Omental fat pad (tissue), 4 donors: ENCODE results near the gene ARPC5L. TPM values are rescaled to one million over a fixed set of nuclear protein-coding genes. Genes with fewer than 3 reads are reported as not detected.

Source experiments
- ATAC-seq: fragments of 150-250 bp; one replicate; pipeline ENCODE4 v1.9.1; 2016; ENCODE audit warnings: mild to moderate bottlenecking, moderate library complexity; ENCODE audit not compliant: low FRiP score
- DNase-seq: peaks from one replicate; pipeline ENCODE4 v3.0.0-alpha.2; 2019; ENCODE audit warnings: low spot score
- total RNA-seq, 4 donors: library from RNA; depleted of rRNA; stranded (reverse); fragments of >200 nt; gene quantifications; one replicate each; pipeline ENCODE4 v1.1.0, GENCODE V29; 2016
- TF ChIP-seq, protein P1 (sequence below), 3 donors: fragments of 450-650 bp; IDR thresholded peaks; one replicate each; pipeline ENCODE4 v1.5.1; 2016 to 2017; ENCODE audit warnings: antibody characterized with exemption in 3 of 3, mild to moderate bottlenecking in 3 of 3, moderate library complexity in 2 of 3

ARPC5L gene
- total RNA-seq, 4 donors from 2014 or later: 21.8 to 55.4 (median 24.7) TPM

DNA sequence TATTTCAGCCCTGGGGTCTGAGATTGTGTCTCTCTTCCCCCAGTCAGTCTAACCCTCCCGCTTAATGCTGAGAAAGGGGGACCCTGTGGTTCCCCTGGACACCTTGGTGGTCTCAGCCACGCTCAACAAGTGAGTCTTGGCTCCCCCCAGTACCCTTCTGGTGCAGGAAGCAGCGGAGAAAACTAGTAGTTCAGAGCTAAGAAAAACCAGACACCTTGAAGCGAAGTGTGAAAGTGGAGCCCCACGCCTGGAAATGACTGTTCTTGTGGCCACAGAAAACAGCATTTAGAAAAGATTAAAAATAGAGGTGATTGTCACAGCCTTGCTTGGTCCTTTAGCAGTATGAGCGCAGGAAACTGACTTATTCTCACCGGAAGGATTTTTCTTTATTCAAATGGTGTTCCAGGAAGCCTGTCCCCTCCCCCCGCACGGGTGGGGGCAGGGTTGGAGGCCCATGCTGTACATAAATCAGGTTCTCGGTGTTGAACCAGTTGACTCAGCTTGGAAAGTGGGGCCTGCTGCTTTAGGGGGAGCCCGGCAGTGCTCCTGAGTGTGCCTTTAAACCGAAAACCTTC, 8.1 kb downstream of the ARPC5L start:
- TF ChIP-seq, protein P1, sequence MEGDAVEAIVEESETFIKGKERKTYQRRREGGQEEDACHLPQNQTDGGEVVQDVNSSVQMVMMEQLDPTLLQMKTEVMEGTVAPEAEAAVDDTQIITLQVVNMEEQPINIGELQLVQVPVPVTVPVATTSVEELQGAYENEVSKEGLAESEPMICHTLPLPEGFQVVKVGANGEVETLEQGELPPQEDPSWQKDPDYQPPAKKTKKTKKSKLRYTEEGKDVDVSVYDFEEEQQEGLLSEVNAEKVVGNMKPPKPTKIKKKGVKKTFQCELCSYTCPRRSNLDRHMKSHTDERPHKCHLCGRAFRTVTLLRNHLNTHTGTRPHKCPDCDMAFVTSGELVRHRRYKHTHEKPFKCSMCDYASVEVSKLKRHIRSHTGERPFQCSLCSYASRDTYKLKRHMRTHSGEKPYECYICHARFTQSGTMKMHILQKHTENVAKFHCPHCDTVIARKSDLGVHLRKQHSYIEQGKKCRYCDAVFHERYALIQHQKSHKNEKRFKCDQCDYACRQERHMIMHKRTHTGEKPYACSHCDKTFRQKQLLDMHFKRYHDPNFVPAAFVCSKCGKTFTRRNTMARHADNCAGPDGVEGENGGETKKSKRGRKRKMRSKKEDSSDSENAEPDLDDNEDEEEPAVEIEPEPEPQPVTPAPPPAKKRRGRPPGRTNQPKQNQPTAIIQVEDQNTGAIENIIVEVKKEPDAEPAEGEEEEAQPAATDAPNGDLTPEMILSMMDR (IDR thresholded peaks at IDR 0.05): no peak
- ATAC-seq (no peak), DNase-seq (peak; percentile 44)

DNA sequence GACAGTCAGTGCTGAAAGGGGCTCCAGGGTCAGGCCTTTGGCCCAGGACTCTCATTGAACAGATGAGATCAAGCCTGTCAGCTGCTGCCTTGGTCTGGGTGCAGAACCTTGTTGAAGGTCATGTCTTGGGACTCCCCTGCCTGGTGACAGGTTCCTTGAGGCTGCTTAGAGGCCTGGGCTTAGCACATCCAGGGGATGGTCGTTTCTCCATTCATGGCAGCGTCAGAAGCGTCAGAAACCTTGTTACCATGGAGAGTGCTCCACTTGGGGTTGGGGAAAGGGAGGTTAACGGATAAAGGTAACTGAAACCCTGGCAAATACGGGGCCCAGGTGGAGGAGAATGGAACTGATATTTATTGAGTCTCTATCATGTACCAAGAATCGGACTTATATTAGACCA, 8.8 kb downstream of the ARPC5L start:
- TF ChIP-seq, protein P1 (IDR thresholded peaks at IDR 0.05): no peak
- DNase-seq: no peak
- ATAC-seq: no peak

DNA sequence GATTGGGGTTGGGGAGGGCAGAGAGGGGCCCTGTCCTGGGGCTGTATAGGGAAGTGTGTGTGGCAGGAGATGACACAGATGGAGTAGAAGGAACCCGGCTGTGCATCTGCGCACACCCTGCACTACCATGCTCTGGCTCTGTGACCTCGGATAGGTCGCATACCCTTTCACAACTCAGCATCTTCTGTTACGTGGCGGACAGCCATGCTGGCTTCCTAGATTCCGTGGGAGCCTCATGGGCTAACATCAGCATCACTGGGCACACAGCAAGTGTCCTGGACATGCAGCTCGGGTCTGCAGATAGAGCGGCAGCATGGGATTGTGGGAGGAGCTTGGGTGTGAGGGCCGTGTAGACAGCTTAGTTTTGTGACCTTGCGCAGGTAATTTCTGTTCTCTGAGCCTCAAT, 9.2 kb downstream of the ARPC5L start:
- TF ChIP-seq, protein P1 (IDR thresholded peaks at IDR 0.05): no peak
- ATAC-seq: no peak

GRCh38 chr9:124873664-124874063, 11.7 kb downstream of the ARPC5L start:
- TF ChIP-seq, protein P1 (IDR thresholded peaks at IDR 0.05): no peak
- no peak for ATAC-seq
- DNase-seq: no peak

More for the DNA sequence above, 9.2 kb downstream of the ARPC5L start:
- no peak for DNase-seq

DNA sequence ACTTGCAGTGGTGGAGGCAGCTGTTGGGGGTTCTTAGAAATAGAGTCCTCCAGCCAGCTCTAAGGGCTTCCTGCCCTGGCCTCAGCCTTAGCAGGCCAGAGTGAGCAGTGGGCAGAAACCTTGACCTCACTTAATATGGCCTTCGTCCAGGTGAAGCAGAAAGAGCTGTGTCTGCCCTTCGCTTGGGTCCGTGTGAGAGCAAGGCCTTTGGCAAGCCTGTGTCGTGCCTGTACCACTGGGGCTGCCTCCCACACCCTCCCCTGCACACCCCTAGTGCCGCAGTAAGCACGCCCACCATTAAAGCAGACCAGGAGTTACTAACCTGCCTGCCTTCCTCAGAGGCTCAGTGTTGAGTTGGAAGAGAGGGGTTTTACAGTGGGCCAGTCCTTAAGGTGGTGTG, 13.6 kb downstream of the ARPC5L start:
- no peak for ATAC-seq
- TF ChIP-seq, protein P1 (IDR thresholded peaks at IDR 0.05): no peak
- DNase-seq: no peak

DNA sequence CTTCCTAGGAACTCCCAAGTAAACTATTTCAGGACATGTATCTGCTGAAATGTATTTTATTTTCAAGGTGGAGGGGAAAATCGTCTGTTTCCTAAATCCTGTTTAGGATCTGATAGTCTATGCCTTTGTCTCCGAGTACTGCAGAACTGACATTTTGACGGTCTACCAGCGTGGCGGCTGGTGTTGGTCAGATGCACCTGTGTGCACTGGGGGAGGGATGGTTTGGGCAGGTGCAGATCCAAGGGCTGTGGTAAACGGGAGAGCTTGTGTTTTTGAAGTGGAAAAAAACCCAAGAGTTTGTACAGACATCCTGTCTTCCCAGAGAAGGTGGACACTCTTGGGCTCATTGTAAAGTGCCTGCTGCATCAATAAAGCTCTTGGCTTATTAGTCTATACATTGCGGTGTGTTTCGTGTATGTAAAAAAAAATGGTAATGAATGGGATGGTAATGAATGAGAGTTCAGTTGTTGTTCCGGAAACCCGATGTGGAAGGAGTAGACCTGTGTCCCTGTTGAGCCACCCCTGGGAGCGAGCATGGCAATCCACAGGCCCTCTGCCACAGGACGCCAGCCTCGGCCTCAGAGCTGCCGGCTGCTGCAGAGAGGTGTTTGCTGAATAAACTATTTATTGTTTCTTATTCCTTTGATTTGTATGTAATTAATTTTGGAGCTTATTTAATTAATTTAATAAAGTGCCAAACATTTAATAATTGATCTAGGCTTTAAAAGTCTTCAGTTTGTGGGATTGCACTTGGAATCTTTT, 15.3 kb downstream of the ARPC5L start:
- ATAC-seq (no peak), DNase-seq (no peak)
- TF ChIP-seq, protein P1 (IDR thresholded peaks at IDR 0.05): no peak

DNA sequence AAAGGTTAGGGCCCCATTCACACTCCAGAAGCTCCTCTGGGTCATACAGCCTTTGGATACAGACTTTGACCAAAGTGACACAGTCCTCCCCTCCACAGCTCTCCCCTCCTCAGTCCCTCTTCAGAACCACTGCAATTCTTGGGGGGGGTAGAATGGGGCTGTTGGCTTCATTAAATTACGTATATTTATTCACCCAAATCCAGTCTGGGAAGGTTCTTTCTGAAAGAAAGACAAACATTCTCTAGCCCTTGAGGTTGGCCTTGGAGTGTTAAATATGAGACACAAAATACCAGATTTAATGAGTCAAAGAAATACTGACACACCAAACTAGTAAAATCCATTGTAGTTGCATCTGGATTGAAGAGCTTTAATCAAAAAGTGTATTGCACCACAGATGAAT, 16.1 kb downstream of the ARPC5L start:
- DNase-seq: no peak
- TF ChIP-seq, protein P1 (IDR thresholded peaks at IDR 0.05): no peak
- ATAC-seq: no peak
